Measurements from ENCODE around the gene MMS22L. TPM values are rescaled to one million over a fixed set of nuclear protein-coding genes. Genes with fewer than 3 reads are reported as not detected.

Gene MMS22L
- total RNA-seq, 1 donor from 2014 or later = 7.2 TPM

DNA sequence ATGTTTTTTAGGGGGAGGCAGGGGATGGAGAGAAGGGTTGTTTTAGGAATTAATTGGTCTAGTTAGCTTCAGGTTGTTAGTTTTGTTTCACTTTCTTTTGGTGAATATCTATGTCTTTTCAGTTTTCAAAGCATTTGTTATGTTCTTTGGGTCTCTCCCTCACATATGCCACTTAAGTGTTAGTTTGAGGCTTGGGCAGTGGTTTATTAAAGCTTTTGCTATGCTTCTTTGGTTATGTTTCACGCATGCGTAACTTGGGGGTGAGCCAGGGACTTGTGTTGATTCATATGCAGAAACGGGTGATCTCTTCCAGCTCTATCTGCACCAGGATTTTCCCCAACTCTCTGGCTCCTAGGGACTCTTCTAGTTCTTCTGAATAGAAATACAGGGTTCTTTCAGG is 11.4 kb upstream of the MMS22L start:
- Mint-ChIP-seq H3K9me3 (ENCODE audit: unreplicated experiment) (peaks cover 5% of the 10 kb centered on the region), H3K4me1 (ENCODE audit: low read depth, unreplicated experiment) (no peaks in the 10 kb centered on the region), H3K27me3 (ENCODE audit: low read depth, unreplicated experiment) (no peaks in the 10 kb centered on the region), H3K4me3 (ENCODE audit: unreplicated experiment) (no peak overlapping the region), H3K36me3 (ENCODE audit: low read depth, unreplicated experiment) (no peaks in the 10 kb centered on the region), H3K27ac (ENCODE audit: unreplicated experiment) (no peak overlapping the region)
- no peaks in the 10 kb centered on the region for H3K9me3 ChIP-seq (ENCODE audit: insufficient read depth, low read depth, low read length)
- no peaks in the 10 kb centered on the region for H3K36me3 ChIP-seq (ENCODE audit: insufficient read depth, low read length)
- TF ChIP-seq EZH2 (IDR thresholded peaks at IDR 0.05; ENCODE audit: insufficient read depth, low read length) = no peak
- TF ChIP-seq, protein P1, sequence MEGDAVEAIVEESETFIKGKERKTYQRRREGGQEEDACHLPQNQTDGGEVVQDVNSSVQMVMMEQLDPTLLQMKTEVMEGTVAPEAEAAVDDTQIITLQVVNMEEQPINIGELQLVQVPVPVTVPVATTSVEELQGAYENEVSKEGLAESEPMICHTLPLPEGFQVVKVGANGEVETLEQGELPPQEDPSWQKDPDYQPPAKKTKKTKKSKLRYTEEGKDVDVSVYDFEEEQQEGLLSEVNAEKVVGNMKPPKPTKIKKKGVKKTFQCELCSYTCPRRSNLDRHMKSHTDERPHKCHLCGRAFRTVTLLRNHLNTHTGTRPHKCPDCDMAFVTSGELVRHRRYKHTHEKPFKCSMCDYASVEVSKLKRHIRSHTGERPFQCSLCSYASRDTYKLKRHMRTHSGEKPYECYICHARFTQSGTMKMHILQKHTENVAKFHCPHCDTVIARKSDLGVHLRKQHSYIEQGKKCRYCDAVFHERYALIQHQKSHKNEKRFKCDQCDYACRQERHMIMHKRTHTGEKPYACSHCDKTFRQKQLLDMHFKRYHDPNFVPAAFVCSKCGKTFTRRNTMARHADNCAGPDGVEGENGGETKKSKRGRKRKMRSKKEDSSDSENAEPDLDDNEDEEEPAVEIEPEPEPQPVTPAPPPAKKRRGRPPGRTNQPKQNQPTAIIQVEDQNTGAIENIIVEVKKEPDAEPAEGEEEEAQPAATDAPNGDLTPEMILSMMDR (IDR thresholded peaks at IDR 0.05; ENCODE audit: insufficient read depth, low read depth, low read length) = no peak
- no peaks in the 10 kb centered on the region for H3K79me2 ChIP-seq (ENCODE audit: insufficient read depth, low read length)
- H3K9ac ChIP-seq (ENCODE audit: low read length) = no peak overlapping the region
- H3K4me3 ChIP-seq (ENCODE audit: insufficient read depth, low read depth, low read length) = no peak overlapping the region
- peak; percentile 64 for DNase-seq (ENCODE audit: low read depth)
- H3K4me2 ChIP-seq (ENCODE audit: low read length) = peak overlapping the region; percentile 21
- FAIRE-seq = no peak
- H4K20me1 ChIP-seq (ENCODE audit: insufficient read depth, low read length) = no peaks in the 10 kb centered on the region
- no peaks in the 10 kb centered on the region for H3K4me1 ChIP-seq (ENCODE audit: insufficient read depth, low read length)
- H2AFZ ChIP-seq (ENCODE audit: low read depth, low read length) = no peak overlapping the region
- no peaks in the 10 kb centered on the region for H3K27me3 ChIP-seq (ENCODE audit: insufficient read depth, low read length)
- H3K27ac ChIP-seq (ENCODE audit: low read depth, low read length) = no peak overlapping the region

DNA sequence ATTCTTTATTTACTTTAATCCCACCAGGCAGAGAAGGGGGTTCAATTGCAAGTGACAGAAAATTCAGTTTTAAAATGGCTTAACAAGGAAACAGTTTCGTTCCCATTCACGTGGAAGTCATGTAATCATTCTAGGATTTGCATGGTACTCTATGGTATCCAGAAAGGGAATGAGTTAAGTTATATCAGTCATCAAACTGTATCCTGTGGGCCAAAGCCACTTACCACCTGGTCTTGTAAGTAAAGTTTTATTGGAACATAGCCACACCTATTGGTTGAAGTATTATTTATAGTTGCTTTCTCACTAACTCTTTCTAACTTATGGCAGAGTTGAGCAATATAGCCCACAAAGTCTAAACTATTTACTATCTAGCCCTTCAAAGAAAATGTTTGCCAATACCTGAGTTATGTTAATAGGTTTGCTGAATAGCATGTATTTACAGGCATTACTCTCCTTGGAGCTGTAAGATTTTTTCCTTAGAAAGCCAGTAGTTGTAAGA is 10.2 kb upstream of the MMS22L start:
- Mint-ChIP-seq H3K9me3 (ENCODE audit: unreplicated experiment) (peaks cover 5% of the 10 kb centered on the region), H3K27ac (ENCODE audit: unreplicated experiment) (no peak overlapping the region), H3K4me3 (ENCODE audit: unreplicated experiment) (no peak overlapping the region), H3K27me3 (ENCODE audit: low read depth, unreplicated experiment) (no peaks in the 10 kb centered on the region), H3K36me3 (ENCODE audit: low read depth, unreplicated experiment) (no peaks in the 10 kb centered on the region), H3K4me1 (ENCODE audit: low read depth, unreplicated experiment) (no peaks in the 10 kb centered on the region)
- no peak for TF ChIP-seq EZH2 (IDR thresholded peaks at IDR 0.05; ENCODE audit: insufficient read depth, low read length)
- TF ChIP-seq, protein P1 (IDR thresholded peaks at IDR 0.05; ENCODE audit: insufficient read depth, low read depth, low read length) = no peak
- no peak for FAIRE-seq
- Histone ChIP-seq H2AFZ (ENCODE audit: low read depth, low read length) (no peak overlapping the region), H3K4me1 (ENCODE audit: insufficient read depth, low read length) (no peaks in the 10 kb centered on the region), H3K36me3 (ENCODE audit: insufficient read depth, low read length) (no peaks in the 10 kb centered on the region), H3K27me3 (ENCODE audit: insufficient read depth, low read length) (no peaks in the 10 kb centered on the region), H3K4me3 (ENCODE audit: insufficient read depth, low read depth, low read length) (no peak overlapping the region), H3K9ac (ENCODE audit: low read length) (no peak overlapping the region), H3K27ac (ENCODE audit: low read depth, low read length) (no peak overlapping the region), H3K79me2 (ENCODE audit: insufficient read depth, low read length) (no peaks in the 10 kb centered on the region), H4K20me1 (ENCODE audit: insufficient read depth, low read length) (no peaks in the 10 kb centered on the region), H3K4me2 (ENCODE audit: low read length) (no peak overlapping the region), H3K9me3 (ENCODE audit: insufficient read depth, low read depth, low read length) (no peaks in the 10 kb centered on the region)
- DNase-seq (ENCODE audit: low read depth) = no peak

DNA sequence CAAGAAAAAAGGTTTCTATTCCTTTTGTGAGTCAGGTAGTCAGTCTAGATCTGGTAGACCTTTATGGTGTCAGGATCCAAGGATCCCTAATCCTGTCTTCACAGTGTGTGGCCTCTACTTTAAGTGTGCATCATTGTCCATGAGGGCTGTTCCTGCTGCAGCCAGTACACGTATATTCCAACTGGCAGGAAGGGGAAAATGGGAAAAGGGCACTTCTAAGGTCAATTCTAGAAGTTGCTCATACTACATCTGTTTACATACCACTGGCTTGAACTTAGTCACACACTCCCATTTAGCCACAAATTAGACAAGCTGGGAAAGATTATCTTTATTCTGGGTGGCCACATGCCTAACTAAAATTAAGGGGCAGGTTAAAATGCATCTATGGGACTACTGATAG is 9.7 kb upstream of the MMS22L start:
- H3K4me3 ChIP-seq (ENCODE audit: insufficient read depth, low read depth, low read length) = no peak overlapping the region
- FAIRE-seq (no peak), DNase-seq (ENCODE audit: low read depth) (peak; percentile 55)
- no peaks in the 10 kb centered on the region for H3K4me1 Mint-ChIP-seq (ENCODE audit: low read depth, unreplicated experiment)
- H4K20me1 ChIP-seq (ENCODE audit: insufficient read depth, low read length) = no peaks in the 10 kb centered on the region
- no peak overlapping the region for H3K4me2 ChIP-seq (ENCODE audit: low read length)
- H3K9ac ChIP-seq (ENCODE audit: low read length) = no peak overlapping the region
- H3K36me3 Mint-ChIP-seq (ENCODE audit: low read depth, unreplicated experiment) = no peaks in the 10 kb centered on the region
- no peaks in the 10 kb centered on the region for H3K27me3 ChIP-seq (ENCODE audit: insufficient read depth, low read length)
- no peak overlapping the region for H2AFZ ChIP-seq (ENCODE audit: low read depth, low read length)
- no peaks in the 10 kb centered on the region for H3K27me3 Mint-ChIP-seq (ENCODE audit: low read depth, unreplicated experiment)
- no peaks in the 10 kb centered on the region for H3K36me3 ChIP-seq (ENCODE audit: insufficient read depth, low read length)
- H3K4me1 ChIP-seq (ENCODE audit: insufficient read depth, low read length) = no peaks in the 10 kb centered on the region
- no peak overlapping the region for H3K4me3 Mint-ChIP-seq (ENCODE audit: unreplicated experiment)
- peaks cover 3% of the 10 kb centered on the region for H3K9me3 Mint-ChIP-seq (ENCODE audit: unreplicated experiment)
- H3K27ac Mint-ChIP-seq (ENCODE audit: unreplicated experiment) = no peak overlapping the region
- no peaks in the 10 kb centered on the region for H3K79me2 ChIP-seq (ENCODE audit: insufficient read depth, low read length)
- no peak for TF ChIP-seq EZH2 (IDR thresholded peaks at IDR 0.05; ENCODE audit: insufficient read depth, low read length)
- TF ChIP-seq, protein P1 (IDR thresholded peaks at IDR 0.05; ENCODE audit: insufficient read depth, low read depth, low read length) = no peak
- no peaks in the 10 kb centered on the region for H3K9me3 ChIP-seq (ENCODE audit: insufficient read depth, low read depth, low read length)
- no peak overlapping the region for H3K27ac ChIP-seq (ENCODE audit: low read depth, low read length)
